RCC 7860 (cell line): ENCODE results near the gene LDAH.

Source experiments
- DNase-seq: peaks from one replicate; pipeline ENCODE4 v3.0.0-alpha.2; 2015; ENCODE audit warnings: low spot score
- FAIRE-seq: peaks from 2 replicates; lab custom pipeline; 2012; peaks lifted over from hg19 to GRCh38; lab: Jason Lieb, UNC

The LDAH gene

DNA sequence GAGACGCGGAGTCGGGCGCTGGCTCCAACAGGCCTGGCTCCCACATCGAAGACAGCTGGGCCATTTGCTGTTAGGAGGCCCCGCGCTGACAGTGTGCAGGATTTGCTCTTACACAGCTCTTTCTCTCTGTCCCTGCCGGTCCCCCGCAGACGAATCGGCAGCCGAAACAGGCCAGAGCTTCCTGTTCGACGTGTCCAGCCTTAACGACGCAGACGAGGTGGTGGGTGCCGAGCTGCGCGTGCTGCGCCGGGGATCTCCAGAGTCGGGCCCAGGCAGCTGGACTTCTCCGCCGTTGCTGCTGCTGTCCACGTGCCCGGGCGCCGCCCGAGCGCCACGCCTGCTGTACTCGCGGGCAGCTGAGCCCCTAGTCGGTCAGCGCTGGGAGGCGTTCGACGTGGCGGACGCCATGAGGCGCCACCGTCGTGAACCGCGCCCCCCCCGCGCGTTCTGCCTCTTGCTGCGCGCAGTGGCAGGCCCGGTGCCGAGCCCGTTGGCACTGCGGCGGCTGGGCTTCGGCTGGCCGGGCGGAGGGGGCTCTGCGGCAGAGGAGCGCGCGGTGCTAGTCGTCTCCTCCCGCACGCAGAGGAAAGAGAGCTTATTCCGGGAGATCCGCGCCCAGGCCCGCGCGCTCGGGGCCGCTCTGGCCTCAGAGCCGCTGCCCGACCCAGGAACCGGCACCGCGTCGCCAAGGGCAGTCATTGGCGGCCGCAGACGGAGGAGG is 152.4 kb downstream of the LDAH start:
- FAIRE-seq, result no peak
- DNase-seq, result no peak

DNA sequence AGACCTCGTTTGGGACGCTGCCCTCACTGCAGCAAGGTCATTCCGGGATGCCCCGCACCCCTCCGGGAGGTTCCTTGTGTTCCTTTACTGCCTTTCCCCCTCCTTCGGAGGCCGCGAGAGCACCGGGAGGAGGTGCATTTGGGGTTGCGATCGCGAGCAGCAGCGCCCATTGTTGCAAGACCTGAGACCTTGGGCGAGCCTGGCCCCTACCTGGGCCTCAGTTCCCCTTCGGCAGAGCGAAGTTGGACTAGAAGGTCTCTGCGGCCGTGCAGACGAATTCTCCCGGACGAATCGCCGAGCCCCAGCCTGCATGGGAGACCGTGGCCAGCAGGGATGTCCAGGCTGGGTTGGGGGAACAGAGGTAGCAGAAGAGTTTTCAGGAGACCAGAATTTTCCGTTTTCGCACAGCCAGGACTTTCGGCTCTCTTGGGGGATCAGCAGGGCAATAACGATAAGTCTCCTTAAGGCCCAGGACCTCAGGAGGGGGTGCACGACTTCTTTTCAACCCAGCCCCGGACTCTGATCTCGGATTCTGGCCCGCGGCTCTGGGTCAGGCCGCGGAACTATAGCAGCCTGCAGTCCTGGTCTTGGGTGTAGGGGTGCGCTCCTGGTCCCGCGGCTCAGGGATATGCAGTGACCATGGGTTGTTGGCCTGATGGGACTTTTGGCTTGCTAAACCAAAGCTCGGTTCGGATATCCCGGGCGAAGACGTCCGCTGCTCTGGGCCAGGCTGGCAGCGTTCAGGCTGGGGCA is 153.2 kb downstream of the LDAH start:
- DNase-seq, result no peak
- FAIRE-seq, result no peak

DNA sequence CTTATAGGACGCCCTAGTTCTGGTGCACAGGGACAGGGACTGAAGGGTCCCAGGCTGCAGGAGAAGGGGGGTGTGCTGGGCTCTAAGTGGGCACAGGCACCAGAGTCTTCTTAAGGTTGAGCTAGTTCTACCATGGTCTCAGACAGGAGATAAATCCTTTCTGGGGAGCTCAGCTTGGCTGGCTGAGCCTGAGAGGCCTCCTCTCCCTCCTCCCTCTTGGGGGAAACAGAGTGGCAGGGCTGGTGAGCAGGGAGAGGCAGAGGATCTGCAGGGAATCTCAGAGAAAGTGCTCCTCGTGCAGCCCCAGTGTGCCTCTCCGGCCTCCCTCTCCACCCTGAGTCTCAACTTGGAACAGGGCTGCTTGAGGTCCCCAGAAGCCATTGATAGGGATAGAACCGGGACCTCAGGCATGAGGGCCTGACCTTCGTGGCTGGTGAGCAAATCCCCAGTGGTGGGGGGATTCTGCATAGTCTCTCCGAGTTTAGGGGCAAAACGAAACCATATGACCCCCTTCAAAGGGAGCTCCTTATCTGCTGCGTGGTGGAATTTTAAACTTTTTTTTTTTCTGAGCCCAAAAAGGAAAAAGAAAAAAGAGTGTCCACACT is 153.9 kb downstream of the LDAH start:
- no peak for FAIRE-seq
- no peak for DNase-seq

DNA sequence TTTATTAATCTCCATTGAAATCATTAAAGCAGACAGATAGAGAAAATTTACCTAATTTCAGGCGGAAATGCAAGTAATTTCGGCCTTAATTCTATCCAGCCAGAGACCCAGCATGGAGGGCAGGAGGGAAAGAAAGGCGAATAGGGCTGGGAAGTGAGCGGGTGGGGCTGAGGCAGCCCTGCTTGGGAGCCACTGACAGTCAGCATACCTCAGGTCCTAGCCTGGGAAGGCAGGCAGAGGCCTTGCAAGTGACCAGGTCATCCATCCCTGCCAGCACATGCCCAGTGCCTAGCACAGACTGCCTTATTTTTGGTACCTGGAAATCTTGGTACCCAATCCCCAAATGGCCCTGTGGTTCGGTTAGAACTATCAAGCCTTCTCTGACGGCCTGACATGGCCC is 154.4 kb downstream of the LDAH start:
- no peak for DNase-seq
- FAIRE-seq, result no peak

DNA sequence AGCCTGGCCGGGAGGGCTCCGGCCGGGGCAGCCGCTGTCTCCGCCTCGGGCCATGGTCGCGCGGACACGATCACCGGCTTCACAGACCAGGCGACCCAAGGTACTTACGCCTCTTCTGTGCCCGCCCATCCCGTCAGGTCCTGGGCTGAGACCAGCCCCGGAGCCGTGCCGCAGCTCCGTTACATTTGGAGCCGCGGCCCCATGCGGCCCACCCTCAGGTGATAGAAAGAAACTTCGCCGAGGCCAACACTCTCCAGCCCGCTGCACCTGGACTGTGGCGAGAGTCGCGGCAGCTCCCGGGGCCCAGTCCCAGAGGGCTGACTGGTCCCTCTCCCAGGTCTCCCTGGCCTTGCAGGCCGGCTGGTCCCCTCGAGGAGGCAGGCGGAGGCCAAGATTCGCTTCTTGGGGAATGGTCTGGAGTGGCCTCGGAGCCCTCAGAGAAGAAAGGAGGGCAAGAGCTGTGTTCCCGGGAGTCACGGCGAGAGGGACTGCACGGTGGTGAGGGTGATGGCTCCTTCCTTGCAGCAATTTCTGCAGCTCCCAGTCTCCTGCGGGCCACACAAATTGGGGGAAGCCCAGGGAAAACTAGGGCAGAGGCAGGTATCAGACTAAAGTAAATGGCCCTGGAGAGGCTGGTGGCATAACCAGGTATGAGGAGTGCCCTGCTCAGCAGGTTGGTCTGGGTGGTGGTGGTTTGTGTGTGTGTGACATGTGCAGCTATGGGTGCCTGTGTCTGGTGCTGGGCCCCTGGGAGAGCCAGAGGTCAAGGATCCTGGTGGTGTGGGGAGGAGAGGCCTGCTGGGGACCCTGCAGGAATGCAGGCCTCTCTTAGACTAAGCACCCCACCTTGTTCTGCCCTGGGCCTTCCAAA is 155.1 kb downstream of the LDAH start:
- FAIRE-seq (no peak), DNase-seq (no peak)

DNA sequence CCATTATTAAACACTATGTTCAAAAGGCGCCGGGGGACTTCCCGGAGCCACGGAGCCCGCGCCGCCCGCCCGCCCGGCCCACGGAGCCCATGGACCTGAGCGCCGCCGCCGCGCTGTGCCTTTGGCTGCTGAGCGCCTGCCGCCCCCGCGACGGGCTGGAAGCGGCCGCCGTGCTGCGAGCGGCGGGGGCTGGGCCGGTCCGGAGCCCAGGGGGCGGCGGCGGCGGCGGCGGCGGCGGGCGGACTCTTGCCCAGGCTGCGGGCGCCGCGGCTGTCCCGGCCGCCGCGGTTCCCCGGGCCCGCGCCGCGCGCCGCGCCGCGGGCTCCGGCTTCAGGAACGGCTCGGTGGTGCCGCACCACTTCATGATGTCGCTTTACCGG is 155.8 kb downstream of the LDAH start:
- no peak for FAIRE-seq
- DNase-seq, result no peak

DNA sequence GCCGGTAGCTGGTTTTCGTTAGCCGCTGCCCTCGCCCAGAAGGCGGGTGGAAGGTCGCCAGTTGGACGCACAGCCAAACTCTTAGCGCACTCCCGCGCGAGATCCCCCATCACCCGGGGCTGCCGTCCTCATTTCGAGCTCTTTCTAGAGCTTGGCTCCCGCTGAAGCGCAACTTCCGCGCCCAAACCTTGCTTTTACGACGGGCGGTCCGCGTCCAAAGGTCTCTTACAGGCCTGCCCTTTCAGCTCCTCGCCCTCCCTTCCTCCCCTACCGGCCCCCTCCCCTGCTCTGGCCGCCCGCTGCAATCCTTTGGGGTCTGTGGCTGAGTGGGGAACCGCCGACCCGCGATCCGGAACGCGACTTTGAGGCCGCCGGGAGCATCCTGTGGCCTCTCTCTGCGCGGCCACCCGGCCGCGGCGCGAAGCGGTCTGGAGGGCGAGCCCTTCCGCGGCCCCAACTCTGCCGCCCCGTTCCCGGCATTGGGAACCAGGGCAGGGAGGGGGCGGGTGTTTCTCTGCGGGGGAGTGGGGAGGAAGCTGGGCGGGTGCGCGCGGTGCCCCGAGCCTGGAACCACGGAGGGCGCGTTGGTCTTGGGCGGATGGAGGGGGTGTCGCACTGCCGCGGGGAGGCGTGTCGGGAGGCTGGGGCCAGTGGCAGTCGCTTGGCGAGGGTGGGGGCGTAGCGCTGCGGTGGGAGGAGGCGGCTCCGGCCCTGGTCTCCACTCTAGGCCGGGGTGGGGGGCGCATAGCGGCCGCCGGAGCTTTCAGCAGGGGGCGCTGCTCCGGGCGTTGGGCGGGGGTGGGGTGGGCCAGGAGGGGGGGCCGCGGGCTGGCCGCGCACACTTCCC is 156.4 kb downstream of the LDAH start, which contains the start of gene GDF7:
Gene GDF7 (plus strand): TSS at position 841 of the 847 bp plus-strand sequence. CDS start 96 bp downstream, outside the sequence.
- no peak for DNase-seq
- no peak for FAIRE-seq

DNA sequence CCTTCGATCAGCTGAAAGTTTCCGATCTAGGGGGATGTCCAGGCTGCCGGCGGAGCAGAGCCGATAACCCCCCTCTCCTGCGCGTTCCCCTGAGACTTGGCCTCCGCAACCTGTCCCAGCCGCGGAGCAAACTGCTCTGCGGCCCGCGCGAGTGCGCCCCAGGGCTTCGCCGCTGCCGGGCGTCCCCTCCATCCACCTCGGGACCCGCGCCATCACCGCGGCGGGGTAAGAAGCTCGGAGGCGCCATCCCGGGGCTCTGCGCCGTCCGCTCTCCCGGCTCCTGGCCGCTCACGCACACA is 156.9 kb downstream of the LDAH start:
- DNase-seq, result no peak
- FAIRE-seq, result no peak

DNA sequence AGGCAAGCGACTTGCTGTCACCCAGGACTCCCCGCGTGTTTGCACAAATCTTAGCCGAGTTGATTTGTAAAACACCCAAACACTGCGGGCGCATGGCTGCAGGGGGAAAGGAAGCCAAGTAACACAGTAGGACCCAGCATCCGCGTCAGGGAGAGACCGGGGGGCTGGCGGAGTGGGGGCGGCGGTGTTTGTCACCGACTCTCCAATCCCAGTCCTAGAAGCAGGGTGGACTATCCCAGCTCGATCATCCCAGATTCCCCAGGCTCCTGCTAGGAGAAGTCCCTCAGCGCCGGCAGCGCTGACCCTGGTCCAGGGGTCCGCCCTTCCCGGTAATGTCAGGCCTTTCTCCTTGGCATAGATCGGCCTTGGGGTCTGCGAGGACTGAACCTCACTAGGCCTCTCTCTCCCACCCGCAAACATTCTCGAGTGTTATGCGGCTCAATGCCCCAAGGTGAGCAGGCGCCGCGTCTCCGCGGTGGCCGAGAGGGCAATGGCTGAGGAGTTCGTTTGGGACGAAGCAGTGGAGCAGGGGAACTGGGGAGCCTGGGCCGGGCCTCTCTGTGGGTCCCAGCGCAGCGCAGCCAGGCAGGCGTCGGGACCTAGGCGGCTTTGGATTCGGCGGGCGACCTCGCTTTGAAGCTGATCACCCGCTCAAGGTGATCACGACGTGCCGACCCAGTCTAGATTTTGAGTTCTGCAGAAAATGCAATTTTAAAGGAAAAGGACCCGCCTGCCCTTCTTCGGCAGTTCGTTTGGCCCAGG is 157.5 kb downstream of the LDAH start:
- DNase-seq, result no peak
- FAIRE-seq, result no peak

DNA sequence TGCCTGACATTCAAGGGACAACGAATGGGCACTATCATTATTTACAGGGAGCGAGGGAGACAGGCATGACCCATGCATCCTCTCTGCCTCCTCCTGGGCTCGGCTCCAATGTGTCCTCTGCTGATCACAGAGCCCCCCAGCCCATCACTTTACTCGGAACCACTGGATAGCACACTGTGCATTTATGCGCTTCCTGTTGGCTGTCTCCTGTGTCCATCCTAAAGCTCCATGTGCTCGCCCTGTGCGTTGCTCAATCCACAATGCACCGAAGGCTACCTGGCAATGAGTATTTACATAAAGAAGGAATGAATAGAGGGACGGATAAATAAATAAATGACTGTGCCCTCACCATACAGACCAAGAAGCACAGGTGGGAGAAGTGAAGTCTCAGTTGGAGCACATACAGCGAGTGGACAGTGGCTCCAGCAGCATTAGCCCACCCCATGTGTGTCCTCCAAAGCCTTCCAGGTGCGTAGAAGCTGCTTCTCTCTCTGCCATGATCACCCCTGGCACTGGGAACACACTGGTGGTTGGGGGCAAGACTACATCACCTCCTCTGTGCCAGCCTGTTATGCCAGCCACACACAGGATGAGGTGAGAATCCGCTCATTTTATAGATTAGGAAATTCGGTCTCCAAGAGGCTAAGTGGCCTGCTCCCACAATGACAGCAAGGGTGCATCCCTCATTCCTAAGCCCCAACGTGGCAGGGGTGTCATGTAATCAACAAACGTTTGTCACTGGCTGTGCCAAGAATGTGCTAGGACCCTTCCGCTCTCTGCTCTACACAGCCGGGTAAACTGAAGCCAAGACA is 158.3 kb downstream of the LDAH start:
- FAIRE-seq, result no peak

DNA sequence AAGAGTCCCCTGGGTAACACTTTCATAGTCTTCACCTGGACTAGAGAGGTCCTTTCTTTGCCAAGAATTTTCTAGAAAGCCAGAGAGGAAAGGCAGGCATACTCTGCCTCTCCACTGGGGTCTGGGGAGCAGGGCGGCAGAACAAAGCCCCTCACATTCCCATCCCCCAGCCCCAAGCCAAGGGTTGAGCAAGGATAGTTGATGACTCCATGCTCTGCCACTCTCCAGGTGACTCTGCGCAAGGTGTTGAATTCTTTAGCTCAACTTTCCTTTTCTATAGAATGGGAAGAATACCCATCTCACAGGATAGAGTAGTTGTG is 158.9 kb downstream of the LDAH start:
- FAIRE-seq, result no peak

More for the DNA sequence above, 158.3 kb downstream of the LDAH start:
- no peak for DNase-seq

DNA sequence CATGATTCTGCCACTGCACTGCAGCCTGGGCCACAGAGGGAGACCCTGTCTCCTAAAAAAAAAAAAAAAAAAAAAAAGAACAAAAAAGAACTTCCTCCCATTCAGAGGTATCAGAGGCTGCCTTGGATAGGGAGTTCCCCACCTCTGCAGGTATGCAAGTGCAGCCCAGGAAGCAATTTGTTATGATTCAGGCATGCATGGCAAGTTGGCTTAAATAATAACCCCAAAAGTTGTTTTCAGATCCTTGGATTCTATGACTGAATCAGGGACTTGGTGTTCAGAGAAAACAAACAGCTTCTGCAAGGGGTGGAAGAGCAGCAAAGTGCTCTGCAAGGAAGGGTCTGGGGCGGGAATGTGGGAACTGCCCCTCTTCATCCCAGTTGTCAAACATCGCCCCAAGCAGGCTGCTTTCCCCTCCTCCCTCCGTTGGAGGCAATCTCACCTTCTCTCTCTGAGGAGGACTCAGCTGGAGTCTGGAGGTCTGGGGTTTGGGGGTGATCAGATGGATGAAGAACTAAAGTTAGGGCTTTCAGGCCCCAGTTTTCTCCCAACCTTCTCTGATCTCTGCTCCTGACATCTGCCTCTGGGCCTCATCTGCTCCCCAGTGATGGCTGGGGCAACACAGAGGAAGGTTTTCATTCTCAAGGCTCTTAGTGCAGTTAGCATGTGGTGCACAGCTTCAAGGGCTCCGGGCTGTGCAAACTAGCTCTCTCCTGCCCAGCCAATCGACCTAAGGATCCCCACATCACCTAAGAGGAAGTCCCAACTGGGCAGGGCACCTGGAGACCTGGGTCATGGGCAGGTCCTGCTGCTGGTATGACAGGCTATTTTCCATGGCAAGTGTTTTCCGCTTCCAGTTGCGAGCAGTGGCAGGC is 159.5 kb downstream of the LDAH start:
- no peak for DNase-seq
- no peak for FAIRE-seq

More for the DNA sequence above, 158.9 kb downstream of the LDAH start:
- DNase-seq, result no peak

DNA sequence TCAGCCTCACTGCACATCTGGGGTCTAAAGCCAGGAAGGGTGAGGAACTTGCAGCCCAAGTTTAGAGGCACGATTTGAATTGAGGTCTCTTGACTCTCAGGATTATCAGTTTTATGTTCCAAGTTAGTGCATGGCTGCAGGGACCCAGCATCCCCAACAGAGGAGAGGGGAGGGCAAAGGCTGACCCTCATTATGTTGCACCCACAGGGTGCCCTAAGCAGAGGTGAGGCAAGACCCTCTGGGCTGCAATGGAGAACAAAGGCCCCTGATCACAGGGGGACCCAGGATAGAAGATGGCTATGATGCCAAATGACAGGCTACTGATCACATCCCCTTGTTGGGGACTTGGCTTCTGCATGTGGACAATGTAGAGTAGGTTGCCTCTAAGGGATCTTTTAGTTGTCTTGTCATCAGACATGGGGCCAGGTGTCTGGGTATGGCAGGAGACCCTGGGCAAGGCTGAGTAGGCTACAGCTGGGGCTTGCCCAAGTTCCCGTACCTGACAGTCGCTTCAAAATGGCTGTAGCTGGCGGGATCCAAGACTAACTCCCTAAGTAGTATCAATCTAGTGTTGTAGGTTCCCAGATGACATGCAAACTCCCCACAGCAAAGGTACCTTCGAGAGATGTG is 160.5 kb downstream of the LDAH start:
- FAIRE-seq, result no peak
- no peak for DNase-seq

DNA sequence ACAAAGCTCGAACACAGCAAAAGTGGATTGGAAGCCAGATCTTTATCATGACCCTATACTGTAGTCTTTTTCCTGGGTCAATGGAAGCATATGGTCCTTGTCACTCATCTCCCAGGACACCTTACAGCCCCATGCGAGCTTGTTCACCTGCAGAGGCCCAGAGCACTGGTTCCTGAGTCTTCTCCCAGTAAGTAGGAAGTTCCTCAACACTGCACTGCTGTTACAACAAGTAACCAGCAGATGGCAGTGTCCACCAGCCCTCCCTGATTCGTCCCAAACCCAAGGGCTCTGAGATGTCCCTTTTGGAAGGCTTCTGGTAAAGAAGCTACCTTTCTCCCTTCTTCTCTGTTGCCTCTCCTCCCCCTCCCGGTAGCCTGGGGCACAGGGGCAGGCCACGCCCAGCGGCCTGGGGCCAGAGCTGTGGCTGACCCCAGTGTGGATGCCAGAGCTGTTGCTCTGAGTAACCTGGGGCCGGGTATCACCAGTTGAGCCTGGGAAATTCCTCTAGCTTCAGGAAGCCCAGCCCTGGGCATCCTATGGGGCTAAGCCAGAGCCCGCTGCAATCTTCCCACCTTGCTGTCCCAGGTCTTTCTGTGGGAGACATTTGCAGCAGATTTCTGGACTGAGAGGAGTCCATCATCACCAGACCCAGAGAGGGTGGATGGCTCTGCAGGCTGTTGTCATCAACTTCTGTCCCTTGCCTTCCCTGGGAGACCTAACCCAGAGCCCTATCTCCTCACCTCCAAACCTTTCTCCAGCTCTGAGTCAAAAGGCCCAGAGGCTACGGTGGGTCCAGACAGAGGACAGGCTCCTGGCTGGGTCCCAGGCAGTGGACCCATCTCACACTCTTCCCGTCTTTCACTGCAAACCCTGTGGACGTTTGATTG is 161.2 kb downstream of the LDAH start:
- peak; percentile 34 for DNase-seq

DNA sequence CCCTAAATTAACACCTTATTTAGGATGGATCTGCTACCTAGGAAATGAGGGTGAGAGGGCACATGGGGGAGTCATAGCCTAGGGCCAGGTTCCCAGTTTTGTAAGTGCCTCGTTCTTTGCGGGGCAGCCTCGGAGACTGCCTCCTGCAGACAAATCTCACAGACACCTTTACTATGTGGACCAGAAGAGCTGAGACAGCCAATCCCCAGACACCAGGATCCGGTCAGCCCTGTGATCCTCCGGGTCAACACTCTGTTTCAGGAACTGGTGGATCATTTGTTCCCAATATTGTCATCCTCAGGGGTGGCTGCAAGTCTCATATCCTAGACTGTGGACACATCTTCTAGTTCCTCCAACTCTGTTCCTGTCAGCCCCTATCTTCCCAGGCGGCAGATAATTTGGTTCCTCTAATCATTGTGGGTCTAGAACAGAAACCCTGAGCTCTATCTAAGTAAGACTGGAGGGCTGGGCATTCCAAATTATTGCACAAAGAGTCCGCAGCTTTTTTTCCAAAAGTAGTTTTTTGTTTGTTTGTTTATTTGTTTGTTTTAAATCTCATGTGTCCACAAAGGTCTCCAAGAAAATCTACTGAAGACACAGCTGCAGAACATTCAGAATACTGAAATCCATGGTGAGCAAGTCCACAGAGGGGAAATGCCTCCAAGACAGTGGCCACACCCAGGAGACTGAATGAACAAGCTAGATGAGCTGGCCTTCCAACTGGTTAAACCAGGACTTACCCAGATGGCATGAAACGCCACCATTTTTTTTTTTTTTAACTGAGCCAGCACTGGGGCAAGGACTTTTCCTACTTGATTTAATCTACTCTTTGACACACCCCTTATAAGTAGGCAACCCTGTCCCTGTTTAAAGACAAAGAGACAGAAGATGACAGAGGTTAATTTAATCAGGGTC is 162.1 kb downstream of the LDAH start:
- DNase-seq (no peak), FAIRE-seq (no peak)

More for the DNA sequence above, 161.2 kb downstream of the LDAH start:
- FAIRE-seq, result no peak
